NCI-H187 (cell line): ENCODE results near the gene LRFN4.
A peak's percentile ranks its signal among the peaks of the same experiment; 100 is the strongest.

Source experiments
- DNase-seq, 2 experiments: peaks; one replicate each; lab custom pipeline; 2025; lab: John Stamatoyannopoulos, UW

Gene LRFN4

GRCh38 chr11:66858186-66858938 is 1.5 kb downstream of the LRFN4 start:
- DNase-seq = no peak

DNA sequence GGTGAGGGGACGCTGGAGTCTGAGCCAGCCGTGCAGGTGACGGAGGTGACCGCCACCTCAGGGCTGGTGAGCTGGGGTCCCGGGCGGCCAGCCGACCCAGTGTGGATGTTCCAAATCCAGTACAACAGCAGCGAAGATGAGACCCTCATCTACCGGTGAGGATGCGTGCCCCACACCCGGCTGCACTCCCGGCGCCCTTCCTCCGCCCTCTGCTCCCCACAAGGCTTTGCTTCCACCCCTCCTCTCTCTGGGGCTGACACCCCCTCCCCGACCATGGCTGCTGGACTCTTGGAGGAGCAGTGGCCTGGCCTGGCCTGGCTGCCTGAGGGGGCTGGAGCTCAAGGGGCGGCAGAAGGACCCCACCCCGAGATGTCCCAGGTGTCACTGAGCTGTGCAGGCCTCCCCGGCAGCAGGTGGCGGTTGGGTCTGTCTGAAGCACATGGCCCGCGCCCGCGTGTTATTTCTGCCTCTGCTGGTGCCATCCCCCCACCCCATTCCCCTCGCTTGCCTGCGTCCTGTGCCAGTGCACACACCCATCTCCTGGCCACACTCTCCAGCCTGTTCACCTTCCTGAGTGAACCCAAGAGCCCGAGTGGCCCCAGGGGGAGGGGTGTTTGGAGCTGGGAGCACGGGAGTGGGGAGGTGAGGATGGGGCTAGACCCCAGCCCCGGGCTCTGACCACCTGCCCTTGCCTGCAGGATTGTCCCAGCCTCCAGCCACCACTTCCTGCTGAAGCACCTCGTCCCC is 2.2 kb downstream of the LRFN4 start:
- no peak for DNase-seq

- no peak for DNase-seq
These were observed 3.0 kb downstream of the LRFN4 start for GRCh38 chr11:66859686-66860448.

GRCh38 chr11:66860449-66860831 is 3.6 kb downstream of the LRFN4 start:
- no peak for DNase-seq

DNA sequence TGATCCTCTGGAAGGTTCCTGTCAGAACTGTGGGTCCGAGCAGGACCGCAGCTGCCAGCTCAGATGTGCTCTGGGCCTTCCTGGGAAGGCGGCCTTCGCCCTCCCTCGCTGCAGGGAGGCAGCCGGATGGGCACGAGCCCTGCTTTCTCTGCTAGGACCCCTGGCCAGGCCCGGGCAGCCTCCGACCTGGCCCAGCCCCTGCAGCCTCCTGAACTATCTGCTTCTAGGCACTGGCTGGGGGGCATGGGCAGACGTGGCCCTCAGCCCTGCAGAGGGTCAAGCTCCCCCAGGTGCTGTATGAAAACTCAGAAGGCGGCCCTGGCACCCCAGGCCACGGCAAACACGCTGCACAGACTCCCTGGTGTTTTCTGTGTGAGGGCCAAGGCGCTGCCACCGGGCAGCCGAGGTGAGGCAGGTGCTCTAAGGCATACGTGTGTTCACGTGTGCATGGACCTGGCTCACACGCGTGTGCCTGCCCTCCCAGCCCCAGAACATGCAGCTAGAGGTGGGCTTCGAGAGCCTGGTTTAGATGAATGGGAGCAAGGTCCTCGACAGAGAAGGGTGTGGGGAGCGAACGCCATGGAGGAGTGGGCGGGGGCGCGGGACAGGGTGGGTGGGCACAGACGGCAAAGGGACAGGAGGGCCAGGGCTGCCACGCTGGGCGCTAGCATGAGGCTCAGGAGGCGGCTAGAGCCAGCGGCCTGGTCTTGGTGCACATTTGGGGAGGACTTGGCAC is 4.3 kb downstream of the LRFN4 start:
- DNase-seq = no peak

DNA sequence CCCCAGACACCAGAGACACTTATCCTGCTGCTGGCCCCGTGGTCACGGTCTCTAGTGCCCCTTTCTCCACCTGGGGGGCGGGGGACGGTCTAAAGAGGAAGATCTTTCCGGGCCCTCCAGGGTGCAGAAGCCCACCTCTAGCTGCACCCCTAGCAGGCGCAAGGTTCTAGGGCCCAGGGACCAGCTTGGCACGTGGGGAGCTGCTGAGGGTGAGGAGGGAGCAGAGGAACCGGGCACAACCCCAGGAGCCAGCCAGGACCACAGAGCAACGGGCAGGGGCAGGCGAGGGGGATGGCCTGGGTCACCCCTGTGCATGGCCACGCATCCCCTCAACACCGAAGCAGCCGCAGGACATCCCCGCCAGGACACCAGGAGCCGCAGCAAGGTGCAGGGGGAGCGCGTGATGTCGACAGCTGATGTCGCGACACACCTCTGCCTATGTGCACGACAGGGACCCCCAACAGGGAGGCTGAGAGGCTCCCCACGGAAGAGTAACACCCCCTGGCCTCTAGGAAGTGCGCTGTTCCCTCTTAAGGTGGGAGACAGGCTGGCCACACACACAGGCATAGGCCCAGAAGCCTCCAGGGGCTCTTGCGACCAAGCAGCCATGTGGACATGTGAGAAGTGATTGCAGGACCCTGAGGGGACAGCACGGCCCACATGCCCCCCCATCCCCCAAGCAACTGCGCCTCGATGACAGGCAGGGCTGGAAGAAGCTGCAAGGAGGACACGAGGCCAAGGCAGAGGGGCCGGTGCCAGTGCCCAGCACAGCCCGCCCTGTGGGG is 5.1 kb downstream of the LRFN4 start:
- DNase-seq = no peak

GRCh38 chr11:66862559-66863037 is 5.7 kb downstream of the LRFN4 start:
- DNase-seq = no peak

GRCh38 chr11:66863428-66864125 is 6.7 kb downstream of the LRFN4 start:
- DNase-seq = no peak

GRCh38 chr11:66864172-66864901 is 7.5 kb downstream of the LRFN4 start:
- DNase-seq = peak; percentile 33 to 41

- DNase-seq = peak in 1 of 2 experiments; percentile 36
These were observed 8.2 kb downstream of the LRFN4 start for GRCh38 chr11:66864924-66865697.

DNA sequence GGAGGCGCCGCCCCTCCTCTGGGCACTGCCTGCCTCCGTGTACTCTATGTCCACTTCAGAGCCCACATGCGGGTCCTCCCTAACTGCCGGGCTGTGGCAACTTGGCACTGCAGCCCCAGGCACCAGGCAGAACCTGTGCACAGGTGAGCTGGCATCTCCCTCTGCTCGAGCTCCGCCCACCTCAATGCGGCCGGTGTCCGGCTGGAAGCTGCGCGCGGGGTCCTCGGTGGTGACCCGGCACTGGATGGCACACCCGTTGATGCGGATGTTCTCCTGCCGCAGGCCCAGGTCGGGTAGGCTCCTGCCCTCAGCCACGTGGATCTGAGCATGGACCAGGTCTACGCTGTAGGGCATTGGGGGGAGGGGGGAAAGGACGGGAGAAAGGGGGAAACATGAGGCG is 9.1 kb downstream of the LRFN4 start:
- DNase-seq = no peak

DNA sequence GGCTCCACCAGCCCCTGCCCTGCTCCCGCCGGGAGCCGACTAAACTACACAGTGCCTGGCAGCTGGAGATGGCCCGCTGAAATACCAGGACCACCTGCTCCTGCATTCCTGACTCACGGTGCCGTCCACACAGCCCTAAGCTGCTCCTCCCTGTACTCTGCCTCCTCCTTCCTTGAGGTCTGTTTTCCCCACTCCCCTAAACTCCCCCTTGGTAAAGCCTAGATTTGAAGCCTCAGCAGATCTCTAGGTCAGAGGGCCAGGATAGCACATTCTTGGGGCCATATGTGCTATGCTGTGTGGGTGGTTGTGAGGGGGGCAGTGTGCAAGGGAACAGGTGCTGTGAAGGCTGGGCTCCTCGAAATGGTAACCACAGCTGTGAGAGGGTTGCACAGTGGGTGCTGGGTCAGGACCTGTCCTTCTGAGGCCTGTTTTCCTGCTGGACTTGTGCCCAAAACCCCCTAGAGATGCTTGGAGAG is 9.7 kb downstream of the LRFN4 start:
- DNase-seq = no peak

DNA sequence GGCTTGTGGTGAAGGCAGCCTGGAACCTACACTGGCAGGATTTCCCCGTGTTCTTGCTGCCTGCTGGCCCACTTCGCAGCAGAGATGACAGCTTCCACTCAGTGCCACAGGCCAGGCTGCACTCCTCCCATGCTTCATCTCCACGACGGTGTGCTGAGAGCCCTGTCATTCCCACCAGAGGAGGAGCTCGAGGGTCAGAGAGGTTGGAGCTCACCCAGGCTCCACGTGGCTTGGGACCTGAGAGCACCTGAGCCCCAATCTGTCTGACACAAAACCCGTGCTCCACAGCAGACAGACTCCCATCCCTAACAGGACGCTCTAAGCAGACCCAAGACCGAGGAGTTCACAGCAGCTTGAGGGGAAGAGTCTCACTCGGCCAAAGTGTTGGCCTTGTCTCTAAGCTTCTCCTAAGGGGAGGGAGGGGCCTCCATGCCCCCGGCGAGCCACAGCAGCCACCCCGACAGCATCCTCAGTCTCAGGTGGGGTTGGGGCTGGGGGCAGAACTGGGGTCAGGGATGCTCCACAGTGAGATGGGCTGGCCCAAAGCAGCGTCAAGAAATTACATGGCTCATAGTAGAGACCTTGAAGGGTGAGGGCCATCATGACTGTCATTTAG is 10.7 kb downstream of the LRFN4 start:
- no peak for DNase-seq

GRCh38 chr11:66868082-66868725 is 11.3 kb downstream of the LRFN4 start:
- no peak for DNase-seq

GRCh38 chr11:66868726-66869566 is 12.1 kb downstream of the LRFN4 start:
- no peak for DNase-seq

GRCh38 chr11:66869567-66869870 is 12.7 kb downstream of the LRFN4 start:
- DNase-seq = no peak

DNA sequence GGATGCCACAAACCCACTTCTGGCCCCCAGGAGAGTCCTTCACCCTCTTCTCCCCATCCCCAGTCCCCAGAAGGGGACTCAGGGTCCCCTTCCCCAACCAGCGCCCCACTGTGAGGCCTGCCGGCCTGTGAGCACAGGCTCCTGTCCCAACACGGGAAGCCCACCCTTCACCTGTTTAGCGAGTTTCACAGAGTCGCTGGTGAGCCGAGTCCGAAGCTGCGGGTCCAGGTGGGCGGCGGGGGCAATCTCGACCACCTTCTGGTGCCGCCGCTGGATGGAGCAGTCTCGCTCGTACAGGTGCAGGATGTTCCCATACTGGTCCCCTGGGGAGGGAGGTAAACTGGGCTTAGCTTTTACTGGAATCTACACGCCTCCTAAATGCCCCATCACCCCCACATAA is 13.3 kb downstream of the LRFN4 start:
- DNase-seq = no peak
